Activated T-cell treated with anti-CD3 and anti-CD28 coated beads for 24 hours (primary cell): ENCODE results near the gene KLHDC7B.
"Not testable (repeated sequence)": the region's sequence is repeated elsewhere in the genome, so short reads cannot be mapped to it uniquely, and the experiment has no call there.

Experiments used
- DNase-seq: peaks from one replicate; pipeline ENCODE4 v3.0.0-alpha.2; 2020; ENCODE audit warnings: low read depth

KLHDC7B gene

GRCh38 chr22:50529897-50530579, 15.7 kb upstream of the KLHDC7B start, which contains the start of gene TYMP:
Gene TYMP (minus strand): TSS chr22:50530012. CDS start chr22:50529709, 303 bp downstream.
- DNase-seq, result peak; percentile 61

GRCh38 chr22:50530580-50530876, 15.2 kb upstream of the KLHDC7B start:
- DNase-seq, result no peak

- DNase-seq, result peak; percentile 77
Observed at GRCh38 chr22:50530877-50531545, 14.7 kb upstream of the KLHDC7B start.

- DNase-seq, result peak; percentile 55
Observed at GRCh38 chr22:50531546-50531961, 14.1 kb upstream of the KLHDC7B start.

GRCh38 chr22:50531962-50532674, 13.6 kb upstream of the KLHDC7B start:
- no peak for DNase-seq

GRCh38 chr22:50532824-50533796, 12.6 kb upstream of the KLHDC7B start:
- no peak for DNase-seq

- not testable (repeated sequence) for DNase-seq
Observed at GRCh38 chr22:50533856-50534711, 11.6 kb upstream of the KLHDC7B start.

- DNase-seq, result no peak
Observed at GRCh38 chr22:50535113-50535512, 10.6 kb upstream of the KLHDC7B start.

- DNase-seq, result no peak
Observed at GRCh38 chr22:50536226-50536625, 9.5 kb upstream of the KLHDC7B start.

GRCh38 chr22:50537765-50538164, 7.9 kb upstream of the KLHDC7B start:
- DNase-seq, result no peak

- DNase-seq, result no peak
Observed at GRCh38 chr22:50540381-50540780, 5.3 kb upstream of the KLHDC7B start.

- DNase-seq, result not testable (repeated sequence)
Observed at GRCh38 chr22:50541667-50542026, 4.1 kb upstream of the KLHDC7B start.

- no peak for DNase-seq
Observed at GRCh38 chr22:50542416-50542927, 3.2 kb upstream of the KLHDC7B start.

- peak; percentile 74 for DNase-seq
Observed at GRCh38 chr22:50544078-50544745, 1.5 kb upstream of the KLHDC7B start.

GRCh38 chr22:50544746-50545253, 899 bp upstream of the KLHDC7B start:
- no peak for DNase-seq

GRCh38 chr22:50546326-50547262, 895 bp downstream of the KLHDC7B start:
- DNase-seq, result no peak

- DNase-seq, result no peak
Observed at GRCh38 chr22:50547263-50547985, 1.7 kb downstream of the KLHDC7B start.
